Fibroblast of peridontal ligament (primary cell): ENCODE data around the gene TLR9.
"Not testable (repeated sequence)": the region's sequence is repeated elsewhere in the genome, so short reads cannot be mapped to it uniquely, and the experiment has no call there.

Experiments used
- DNase-seq: peaks from one replicate; pipeline ENCODE4 v3.0.0-alpha.2; 2010; ENCODE audit errors: extremely low read depth

Gene TLR9

DNA sequence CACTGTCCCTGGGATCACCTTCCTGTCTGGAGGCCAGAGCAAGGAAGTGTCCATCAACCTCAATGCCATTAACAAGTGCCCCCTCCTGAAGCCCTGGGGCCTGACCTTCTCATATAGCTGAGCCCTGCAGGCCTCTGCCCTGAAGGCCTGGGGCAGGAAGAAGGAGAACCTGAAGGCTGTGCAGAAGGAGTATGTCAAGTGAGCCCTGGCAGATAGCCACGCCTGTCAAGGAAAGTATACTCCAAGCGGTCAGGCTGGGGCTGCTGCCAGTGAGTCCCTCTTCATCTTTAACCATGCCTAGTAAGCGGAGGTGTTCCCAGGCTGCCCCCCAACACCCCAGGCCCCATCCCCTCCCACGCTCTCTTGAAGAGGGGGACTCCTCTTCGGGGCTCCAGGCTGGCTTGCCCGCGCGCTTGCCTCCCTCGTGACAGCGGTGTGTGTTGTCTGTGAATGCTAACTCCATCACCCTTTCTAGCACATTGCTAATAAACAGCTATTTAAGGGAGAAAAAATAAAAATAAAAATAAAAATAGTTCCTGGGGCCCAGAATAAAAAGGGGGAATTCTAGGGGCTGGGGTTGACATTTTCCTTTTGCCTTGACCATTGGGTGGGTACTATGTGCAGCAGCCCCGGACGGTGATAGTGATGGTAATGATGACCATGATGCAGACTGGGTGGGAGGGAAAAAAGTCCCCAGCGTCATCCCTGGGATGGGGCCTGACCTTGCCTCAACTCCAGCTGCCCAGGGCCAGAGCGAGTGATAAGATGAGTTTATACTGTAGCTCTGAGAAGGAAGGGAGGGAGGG lies 30.8 kb downstream of the TLR9 start:
- DNase-seq = no peak

DNA sequence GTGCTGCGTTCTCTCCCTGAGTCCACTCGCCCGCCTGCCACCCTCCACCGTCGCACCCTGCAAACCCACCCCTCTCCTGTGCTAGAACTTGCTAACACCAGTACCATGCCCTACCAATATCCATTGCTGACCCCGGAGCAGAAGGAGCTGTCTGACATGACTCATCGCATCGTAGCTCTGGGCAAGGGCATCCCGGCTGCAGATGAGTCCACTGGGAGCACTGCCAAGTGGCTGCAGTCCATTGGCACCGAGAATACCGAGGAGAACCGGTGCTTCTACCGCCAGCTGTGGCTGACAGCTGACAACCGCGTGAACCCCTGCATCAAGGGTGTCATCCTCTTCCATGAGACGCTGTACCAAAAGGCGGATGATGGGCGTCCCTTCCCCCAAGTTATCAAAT lies 32.4 kb downstream of the TLR9 start:
- peak; percentile 55 for DNase-seq

- DNase-seq = no peak
These were observed 33.8 kb downstream of the TLR9 start for GRCh38 chr3:52191663-52192062.

GRCh38 chr3:52190294-52191074 lies 35.0 kb downstream of the TLR9 start:
- DNase-seq = peak; percentile 80

- no peak for DNase-seq
These were observed 36.9 kb downstream of the TLR9 start for GRCh38 chr3:52188556-52188955.

- DNase-seq = no peak
These were observed 38.7 kb downstream of the TLR9 start for GRCh38 chr3:52186729-52187128.

- DNase-seq = no peak
These were observed 39.6 kb downstream of the TLR9 start for GRCh38 chr3:52185837-52186236.

DNA sequence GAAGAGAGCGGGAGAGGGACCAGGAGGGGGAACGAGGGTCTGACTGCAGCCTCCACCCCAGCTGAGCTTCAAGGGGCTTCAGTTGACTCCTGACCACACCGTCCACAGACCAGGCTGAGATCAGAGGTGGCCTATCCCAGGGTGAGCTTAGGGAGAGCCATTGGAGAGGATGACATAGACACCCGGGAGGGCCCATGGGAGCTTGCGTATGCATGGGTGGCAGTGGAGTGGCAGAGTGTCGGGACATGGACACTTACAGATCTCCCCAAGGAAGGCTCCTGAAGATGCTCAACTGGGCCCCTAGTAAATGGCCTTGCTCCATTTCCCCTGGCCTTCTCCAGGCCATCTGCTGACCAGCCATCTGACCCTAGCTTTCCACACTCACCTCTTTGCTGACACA lies 40.1 kb downstream of the TLR9 start:
- DNase-seq = no peak

GRCh38 chr3:52184690-52185089 lies 40.8 kb downstream of the TLR9 start:
- no peak for DNase-seq

DNA sequence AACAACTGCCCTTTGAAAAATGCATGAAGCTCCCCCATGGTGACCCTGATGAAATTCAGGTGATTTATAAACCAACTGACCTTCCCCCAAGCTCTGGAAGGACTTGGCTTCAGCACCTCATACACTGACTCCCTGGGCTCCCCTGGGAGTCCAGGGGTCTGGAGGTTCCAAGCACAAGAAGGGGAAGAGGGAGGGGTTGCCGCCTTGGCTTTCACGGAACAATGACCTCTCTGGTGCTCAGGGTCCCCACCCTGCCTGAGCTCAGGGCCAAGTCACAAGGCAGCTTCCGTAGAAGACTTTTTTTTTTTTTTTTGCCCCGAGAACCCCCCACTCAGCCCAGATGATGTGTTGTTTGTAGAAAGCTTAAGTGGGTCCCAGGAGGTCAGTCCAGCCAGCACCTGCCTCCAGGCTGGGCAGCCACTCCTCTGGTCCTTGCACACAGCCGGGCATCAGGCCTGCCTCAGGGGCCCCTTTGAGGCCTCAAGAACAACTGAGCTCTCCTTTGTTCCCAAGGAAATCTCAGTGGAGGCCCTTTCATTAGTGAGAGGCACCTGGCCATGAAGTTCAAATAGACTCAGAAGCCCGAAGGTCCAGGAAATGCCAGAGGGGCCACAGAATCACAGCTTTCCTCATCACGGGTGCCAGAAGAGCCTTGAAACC lies 41.5 kb downstream of the TLR9 start:
- no peak for DNase-seq

DNA sequence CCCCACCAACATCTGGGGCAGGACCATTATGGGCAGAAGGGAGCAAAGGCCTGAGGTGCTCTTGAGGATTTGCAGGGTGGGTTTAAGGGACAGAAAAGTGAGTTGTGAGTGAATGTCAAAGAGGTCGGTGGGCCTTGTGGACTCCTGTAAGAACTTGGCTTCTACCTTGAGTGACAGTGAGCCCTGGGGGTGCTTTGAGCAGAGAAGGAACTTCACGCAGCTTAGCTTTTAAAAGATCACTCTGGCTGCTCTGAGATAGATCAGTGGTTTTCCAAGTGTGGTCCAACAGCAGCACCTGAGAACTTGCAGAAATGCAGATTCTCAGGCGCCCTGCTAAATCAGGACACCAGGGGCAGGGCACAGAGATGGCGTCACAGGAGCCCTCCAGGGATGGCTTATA lies 42.8 kb downstream of the TLR9 start:
- no peak for DNase-seq

DNA sequence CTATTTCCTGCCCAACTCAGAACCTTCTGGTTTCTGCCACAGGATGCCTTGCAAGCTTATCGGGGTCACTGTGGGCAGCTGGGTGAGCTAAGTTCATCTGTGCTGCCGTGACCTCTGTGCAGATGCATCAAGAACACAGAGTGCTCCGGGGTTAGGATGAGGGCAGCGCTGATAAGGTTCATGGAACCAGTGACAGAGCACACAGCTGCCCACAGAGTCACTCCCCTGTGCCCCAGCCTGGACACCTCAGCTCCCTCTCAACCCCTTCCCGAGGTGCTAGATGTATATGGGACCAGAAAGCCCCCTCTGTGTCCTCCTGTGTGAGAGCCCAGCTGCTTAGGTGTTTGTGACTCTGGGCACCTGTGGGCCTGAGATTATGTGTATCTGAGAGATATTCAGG lies 43.2 kb downstream of the TLR9 start:
- no peak for DNase-seq

DNA sequence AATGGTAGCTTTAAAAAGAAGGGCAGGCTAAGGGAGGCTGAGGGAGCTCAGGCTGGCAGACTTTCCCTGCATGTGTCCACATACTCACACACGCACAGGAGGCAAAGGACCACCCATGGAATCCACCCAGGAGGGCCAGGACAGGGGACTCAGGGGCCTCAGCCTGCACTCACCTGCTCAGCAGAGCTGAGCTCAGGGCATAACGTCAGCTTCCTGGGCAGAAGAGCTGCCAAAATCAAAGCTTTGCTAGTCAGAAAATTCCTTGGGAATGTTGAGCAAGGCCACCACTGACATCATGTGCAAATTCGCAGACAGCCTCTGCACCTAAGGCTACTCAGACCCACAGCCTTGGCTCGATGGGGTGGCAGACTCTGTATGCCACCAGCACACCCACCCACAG lies 43.9 kb downstream of the TLR9 start:
- peak; percentile 53 for DNase-seq

DNA sequence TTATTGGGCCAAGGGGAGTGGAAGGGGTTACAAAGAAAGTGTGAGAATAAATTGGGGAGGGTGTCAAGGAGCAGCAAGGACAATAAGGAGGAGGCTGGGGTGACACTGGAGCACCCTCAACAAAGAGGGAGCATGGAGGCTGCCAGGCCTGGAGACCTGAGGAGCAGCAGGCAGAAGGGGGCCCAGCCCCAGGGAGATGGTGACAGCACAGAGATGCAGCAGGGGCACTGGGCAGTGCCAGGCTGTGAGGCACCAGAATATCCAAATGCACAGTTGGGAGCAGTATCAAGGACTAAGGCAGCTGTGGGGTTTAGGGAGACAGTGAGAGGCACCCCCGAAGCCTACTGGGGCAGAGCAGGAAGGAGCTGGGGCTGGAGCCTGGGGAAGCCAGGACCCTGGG lies 46.9 kb downstream of the TLR9 start:
- DNase-seq = no peak

DNA sequence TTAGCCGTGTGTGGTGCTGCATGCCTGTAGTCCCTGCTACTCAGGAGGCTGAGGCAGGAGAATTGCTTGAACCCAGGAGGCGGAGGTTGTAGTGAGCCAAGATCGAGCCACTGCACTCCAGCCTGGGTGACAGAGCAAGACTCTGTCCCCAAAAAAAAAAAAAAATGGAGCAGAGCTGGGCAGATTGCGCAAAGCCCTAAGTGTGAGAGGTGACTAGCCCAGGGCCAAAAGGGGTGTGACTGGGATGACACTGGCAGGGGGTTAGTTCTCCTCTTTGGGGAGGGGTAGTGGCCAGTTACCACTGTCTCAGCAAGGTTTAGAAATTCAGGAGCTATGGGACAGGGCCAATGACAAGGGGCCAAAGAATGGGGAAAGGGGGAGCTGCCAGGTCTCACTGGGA lies 47.3 kb downstream of the TLR9 start:
- DNase-seq = not testable (repeated sequence)

GRCh38 chr3:52177701-52178042 lies 47.8 kb downstream of the TLR9 start:
- DNase-seq = no peak

- no peak for DNase-seq
These were observed 48.3 kb downstream of the TLR9 start for GRCh38 chr3:52176951-52177700.

GRCh38 chr3:52176180-52176752 lies 49.2 kb downstream of the TLR9 start:
- no peak for DNase-seq

GRCh38 chr3:52175416-52176179 lies 49.8 kb downstream of the TLR9 start:
- no peak for DNase-seq

DNA sequence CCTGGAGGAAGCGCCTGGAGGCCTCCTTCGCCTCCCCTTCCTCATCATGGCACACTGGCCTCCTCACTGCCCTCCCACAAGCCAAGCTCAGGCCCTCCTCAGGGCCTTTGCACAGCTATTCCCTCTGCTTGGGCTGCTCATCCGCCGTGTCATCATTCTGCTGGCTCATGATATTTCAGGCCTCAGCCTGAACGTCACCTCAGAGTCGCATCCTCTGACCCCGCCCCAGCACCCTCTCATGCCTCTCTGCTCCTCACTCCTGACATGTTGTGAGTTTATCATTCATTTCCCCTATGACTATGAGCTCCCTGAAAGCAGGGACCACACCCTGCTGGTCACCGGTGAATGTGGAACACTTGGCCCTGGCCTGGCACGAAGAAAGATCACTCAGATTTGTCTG lies 50.5 kb downstream of the TLR9 start:
- DNase-seq = no peak

DNA sequence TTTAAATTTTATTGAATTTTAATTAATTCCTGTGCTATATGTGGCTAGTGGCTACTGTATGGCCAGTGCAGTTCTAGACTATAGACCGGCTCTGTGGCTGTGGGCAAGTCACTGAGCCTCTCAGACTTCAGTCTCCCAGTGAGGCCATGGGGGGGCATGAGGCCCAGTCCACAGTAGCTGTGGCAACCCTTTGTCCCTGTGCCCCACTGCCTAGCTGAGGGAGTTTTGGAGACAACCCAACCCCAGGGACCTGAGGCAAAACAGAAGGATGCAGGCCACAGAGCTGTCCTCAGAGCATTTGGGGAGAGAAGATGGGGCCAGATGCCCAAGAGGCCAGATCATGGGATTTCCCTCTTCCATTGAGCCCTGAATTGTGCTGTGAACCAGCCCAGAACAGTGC lies 52.3 kb downstream of the TLR9 start:
- no peak for DNase-seq
